ENCODE measurements around the gene SAPCD2. TPM values are rescaled to one million over a fixed set of nuclear protein-coding genes. Genes with fewer than 3 reads are reported as not detected.
A peak's percentile ranks its signal among the peaks of the same experiment; 100 is the strongest.

SAPCD2 gene
- total and polyA plus RNA-seq, 9 of the 15 experiments (the other 6 are each of a cell fraction or from before 2014, with no cell fraction given), result 3.4 to 91.8 (median 18.8) TPM

- TF ChIP-seq MCM2 (IDR thresholded peaks at IDR 0.05; ENCODE audit: low read depth) (no peak), ZFP30 (CRISPR knock-in tag; IDR thresholded peaks at IDR 0.05; ENCODE audit: borderline replicate concordance) (no peak), ZNF512 (tag; IDR thresholded peaks at IDR 0.05) (no peak), ZBTB7A (IDR thresholded peaks at IDR 0.05; ENCODE audit: borderline replicate concordance, control insufficient read depth, low read depth, low read length) (no peak), PHF21A (IDR thresholded peaks at IDR 0.05; ENCODE audit: borderline replicate concordance, low read depth) (no peak), CHD7 (IDR thresholded peaks at IDR 0.05; ENCODE audit: low read depth, low read length) (no peak), CTBP1 (IDR thresholded peaks at IDR 0.05; ENCODE audit: borderline replicate concordance) (no peak), POLR2H (tag; IDR thresholded peaks at IDR 0.05; ENCODE audit: low read depth) (no peak), SNIP1 (IDR thresholded peaks at IDR 0.05; ENCODE audit: low read depth) (no peak)
- Histone ChIP-seq H3K4me2 (ENCODE audit: insufficient read depth, low read length) (no peak overlapping the region), H3K79me2 (ENCODE audit: control insufficient read depth, insufficient read depth, low read length) (peaks cover 5% of the 10 kb centered on the region; the same call in 1 of the 3 replicates), H3K9me1 (ENCODE audit: control insufficient read depth, insufficient read depth, low read length) (no peaks in the 10 kb centered on the region), H3K4me3 (no peak overlapping the region), H3K9ac (ENCODE audit: insufficient read depth in 1 of 2, low read depth in 2 of 2, low read length in 2 of 2) (no peak overlapping the region; a peak in 1 of 4 replicates), H3K27me3 (ENCODE audit: control insufficient read depth in 2 of 2, insufficient read depth in 2 of 2, low read length in 2 of 2) (no peaks in the 10 kb centered on the region), H4K20me1 (replicated peaks; ENCODE audit: control insufficient read depth, insufficient read depth, low read length) (0 out of 2 replicates have a peak, but pooled peaks cover 8% of the 10 kb centered on the region), H3K27ac (ENCODE audit: extremely low read depth, low read depth, low read length) (no peak overlapping the region), H3K4me1 (replicated peaks in 1 of 2; ENCODE audit: control insufficient read depth in 2 of 2, insufficient read depth in 2 of 2, low read length in 2 of 2) (peaks cover 0 to 40% of the 10 kb centered on the region in 2 experiments; a peak in 2 of 5 replicates), H2AFZ (ENCODE audit: low read depth, low read length) (no peak overlapping the region), H3K36me3 (ENCODE audit: control insufficient read depth, insufficient read depth, low read length) (peaks cover 33% of the 10 kb centered on the region; the same call in 2 of the 3 replicates), H3K9me3 (replicated peaks; ENCODE audit: control insufficient read depth, insufficient read depth, low read depth, low read length) (no peaks in the 10 kb centered on the region)
- FAIRE-seq (no peak), DNase-seq (ENCODE audit: extremely low read depth in 1 of 4, low spot score in 3 of 4) (no peak), ATAC-seq (no peak; the same call in 2 of the 3 replicates)
- ChIA-PET POLR2A (interaction anchor here (0.5 kb wide), 1 partner anchor 186 kb away, joined by 5 read pairs; no protein-coding TSS in a partner anchor), CTCF (ENCODE audit: low intra/inter-chr PET ratio) (no interaction called here)
- intact Hi-C loops (cut with micrococcal nuclease), result no loop called here
- 71% methylated on average over 13 of the region's 15 CpGs for WGBS (ENCODE audit: insufficient coverage, low coverage, missing lambda C conversion rate)
- TSS peak; percentile 45 for BruUV-seq (replicated peaks)
- in situ Hi-C loops (cut with MboI), result no loop called here
These were observed 8.0 kb downstream of the SAPCD2 start for GRCh38 chr9:137062384-137062783.

Measured in K562 (cell line).